Embryonic facial prominence (tissue), 1 donor: ENCODE measurements around the gene CYB5RL.

Experiments used
- DNase-seq: peaks from one replicate; pipeline ENCODE4 v3.0.0-alpha.2; 2016; ENCODE audit errors: extremely low spot score

Gene CYB5RL

GRCh38 chr1:54159733-54160316 lies 40.0 kb downstream of the CYB5RL start:
- DNase-seq = no peak

GRCh38 chr1:54158071-54158470 lies 41.8 kb downstream of the CYB5RL start:
- no peak for DNase-seq

GRCh38 chr1:54157401-54157800 lies 42.4 kb downstream of the CYB5RL start:
- no peak for DNase-seq

DNA sequence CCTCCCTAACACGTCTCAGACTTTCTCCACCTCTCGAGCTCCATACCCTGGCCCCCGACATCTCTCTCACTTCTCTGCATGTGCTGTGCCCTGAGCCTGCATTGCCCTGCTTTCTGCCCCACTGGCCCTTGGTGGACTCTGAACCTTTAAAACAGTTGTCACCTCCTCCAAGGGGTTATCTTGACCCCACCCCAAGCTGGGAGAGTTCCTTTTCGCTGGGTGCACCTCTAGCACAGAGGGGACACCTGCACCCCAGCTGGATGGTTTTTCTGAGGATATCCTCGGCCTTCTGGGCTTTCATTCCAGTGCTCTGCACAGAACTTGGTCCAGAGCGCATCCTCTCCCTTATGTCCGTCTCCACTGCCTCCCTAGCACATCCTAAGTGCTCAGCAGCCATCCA lies 42.8 kb downstream of the CYB5RL start:
- DNase-seq = no peak

DNA sequence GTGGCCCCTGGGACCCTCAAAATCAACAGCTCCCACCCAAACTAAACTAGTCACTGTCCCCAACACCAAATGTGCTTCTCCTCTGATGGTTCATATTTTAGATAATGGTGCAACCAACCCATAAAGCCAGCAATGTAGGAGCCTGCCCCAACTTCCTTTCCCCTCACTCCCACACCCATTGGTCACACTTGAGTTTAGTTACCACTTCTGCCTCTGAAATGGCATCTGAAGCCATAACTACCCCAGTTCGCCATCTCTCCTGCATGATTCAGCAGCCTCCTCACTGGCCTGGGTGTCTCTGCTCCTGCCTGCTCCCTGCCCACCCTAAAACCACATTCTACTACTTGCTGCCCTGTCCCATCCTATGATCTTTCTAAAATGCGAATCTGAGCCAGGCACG lies 43.6 kb downstream of the CYB5RL start:
- no peak for DNase-seq

- DNase-seq = no peak
Measured at GRCh38 chr1:54153535-54154439, 46.0 kb downstream of the CYB5RL start.

GRCh38 chr1:54152696-54153095 lies 47.1 kb downstream of the CYB5RL start, which contains the start of gene CDCP2:
CDCP2 (minus strand) TSS chr1:54153000; CDS start chr1:54152922, 78 bp downstream.
- DNase-seq = no peak

DNA sequence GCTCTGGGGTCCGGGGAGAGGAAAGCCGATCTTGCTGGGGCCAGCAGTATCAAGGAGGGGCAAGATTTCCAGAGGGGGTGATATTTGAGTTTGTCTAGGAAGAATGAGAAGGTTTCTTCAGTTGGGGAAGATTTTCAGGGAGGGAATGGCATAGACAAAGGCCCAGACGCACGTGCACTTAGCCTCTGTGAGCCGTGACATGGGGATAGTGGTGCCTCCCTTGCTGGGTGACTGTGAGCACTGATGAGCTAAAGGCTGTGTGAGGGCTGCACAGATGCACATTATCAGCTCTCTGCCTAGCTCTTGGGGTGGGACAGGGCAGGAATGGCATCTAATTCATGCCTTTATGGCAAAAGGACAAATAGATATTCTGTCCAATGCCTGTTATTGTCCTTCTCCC lies 48.8 kb downstream of the CYB5RL start:
- no peak for DNase-seq
